Sigmoid colon (tissue), 7 donors: ENCODE data around the gene LCN2. TPM values are rescaled to one million over a fixed set of nuclear protein-coding genes. Genes with fewer than 3 reads are reported as not detected.

Experiments
- DNase-seq: peaks from one replicate; pipeline ENCODE4 v3.0.0-alpha.2; 2019
- H3K27ac ChIP-seq, 4 donors: fragments of 200-600 bp; sonication (generic); one replicate each; pipeline ENCODE4 v1.5.1; 2016 to 2019; ENCODE audit warnings: mild to moderate bottlenecking in 1 of 4
- H3K27me3 ChIP-seq, 3 donors: fragments of 200-600 bp; sonication (generic); one replicate each; pipeline ENCODE4 v1.5.1; 2019; ENCODE audit warnings: mild to moderate bottlenecking in 1 of 3
- H3K36me3 ChIP-seq, 4 donors: fragments of 200-600 bp; sonication (generic); one replicate each; pipeline ENCODE4 v1.5.1; 2016 to 2019
- H3K4me1 ChIP-seq, 4 donors: fragments of 200-600 bp; sonication (generic); one replicate each; pipeline ENCODE4 v1.5.1; 2017 to 2019
- H3K4me3 ChIP-seq, 4 donors: fragments of 200-600 bp; sonication (generic); one replicate each; pipeline ENCODE4 v1.5.1; 2017 to 2019; ENCODE audit warnings: mild to moderate bottlenecking in 2 of 4, moderate library complexity in 1 of 4
- H3K9me3 ChIP-seq, 4 donors: fragments of 200-600 bp in 3 of 4; sonication (generic) in 3 of 4; one replicate each; pipeline versions ENCODE4 v1.5.1 to v1.6.1; 2013 to 2019
- CTCF ChIP-seq, 4 experiments: fragments of 450-650 bp in 3 of 4; fragments of 200-600 bp in 1 of 4; IDR thresholded peaks; one replicate each; pipeline ENCODE4 v1.5.1; 2016 to 2019; ENCODE audit warnings: antibody characterized with exemption in 4 of 4, mild to moderate bottlenecking in 3 of 4, moderate library complexity in 2 of 4
- EP300 ChIP-seq, 4 donors: sonication (generic); formaldehyde crosslinking; IDR thresholded peaks; one replicate each; pipeline ENCODE4 v1.6.1; 2017; ENCODE audit warnings: antibody characterized with exemption in 4 of 4
- POLR2A ChIP-seq, 2 donors: fragments of 450-650 bp; IDR thresholded peaks; one replicate each; pipeline ENCODE4 v1.6.1; 2016; ENCODE audit warnings: antibody characterized with exemption in 2 of 2, mild to moderate bottlenecking in 2 of 2, moderate library complexity in 2 of 2
- POLR2AphosphoS5 ChIP-seq, 4 donors: sonication (generic); formaldehyde crosslinking; IDR thresholded peaks; one replicate each; pipeline ENCODE4 v1.6.1; 2017; ENCODE audit warnings: antibody characterized with exemption in 4 of 4
- WGBS, 2 donors: extraction: QIAGEN DNeasy Blood & Tissue Kit; methylation state at CpG; one replicate each; pipeline ENCODE4 v1.1.7; 2013; 5-methylcytosine and 5-hydroxymethylcytosine counted together
- intact Hi-C: fragments of 100-400 bp; cut with DNase I; formaldehyde crosslinking; loops from one replicate; pipeline ENCODE4 v1.15.1; 2023
- polyA plus RNA-seq, 3 donors: library from polyadenylated mRNA; stranded (reverse); fragments of 200-250 nt; gene quantifications; one replicate each; pipeline ENCODE4 v1.2.3, GENCODE V29; 2013
- total RNA-seq, 4 donors: library from RNA; depleted of rRNA; stranded (reverse); fragments of >200 nt; gene quantifications; one replicate each; pipeline ENCODE4 v1.1.0, GENCODE V29; 2016
- donor health status: healthy with polysubstance abuse.
- donor health status: Bipolar disorder and iron deficiency.
- donor health status: healthy.

The LCN2 gene
- total and polyA plus RNA-seq, 7 donors, result 9.6 to 1,818 (median 79.8) TPM; not detected in 4

- intact Hi-C loops, result no loop called here
- Histone ChIP-seq H3K27ac (no peak overlapping the region), H3K36me3 (no peaks in the 10 kb centered on the region), H3K9me3 (no peaks in the 10 kb centered on the region), H3K27me3 (no peaks in the 10 kb centered on the region), H3K4me1 (peaks cover 0 to 5% (median 0%) of the 10 kb centered on the region in 4 donors), H3K4me3 (no peak overlapping the region)
- TF ChIP-seq POLR2AphosphoS5 (IDR thresholded peaks at IDR 0.05), result no peak
- TF ChIP-seq EP300 (IDR thresholded peaks at IDR 0.05), result no peak
- 71 to 85% methylated on average over 8 of the region's 8 CpGs for WGBS, 2 donors
- no peak for DNase-seq
These were observed 3.7 kb upstream of the LCN2 start for GRCh38 chr9:128145536-128145935.

GRCh38 chr9:128145951-128146351, 3.3 kb upstream of the LCN2 start:
- intact Hi-C loops, result no loop called here
- Histone ChIP-seq H3K27me3 (no peaks in the 10 kb centered on the region), H3K4me1 (peaks cover 0 to 5% (median 0%) of the 10 kb centered on the region in 4 donors), H3K36me3 (no peaks in the 10 kb centered on the region), H3K27ac (no peak overlapping the region), H3K4me3 (no peak overlapping the region), H3K9me3 (no peaks in the 10 kb centered on the region)
- TF ChIP-seq EP300 (IDR thresholded peaks at IDR 0.05) (no peak), POLR2A (IDR thresholded peaks at IDR 0.05) (no peak), POLR2AphosphoS5 (IDR thresholded peaks at IDR 0.05) (no peak), CTCF (IDR thresholded peaks at IDR 0.05) (no peak)
- DNase-seq, result no peak
- WGBS, 2 donors, result 90 to 93% methylated on average over 13 of the region's 13 CpGs

- H3K4me1 ChIP-seq, result peaks cover 0 to 5% (median 0%) of the 10 kb centered on the region in 4 donors
- H3K27ac ChIP-seq, result no peak overlapping the region
- no peak for DNase-seq
- no peak overlapping the region for H3K4me3 ChIP-seq
- no peaks in the 10 kb centered on the region for H3K9me3 ChIP-seq
- no peaks in the 10 kb centered on the region for H3K27me3 ChIP-seq
- no peak for TF ChIP-seq CTCF (IDR thresholded peaks at IDR 0.05)
- no peak for TF ChIP-seq POLR2A (IDR thresholded peaks at IDR 0.05)
- no peak for TF ChIP-seq EP300 (IDR thresholded peaks at IDR 0.05)
- TF ChIP-seq POLR2AphosphoS5 (IDR thresholded peaks at IDR 0.05), result no peak
- 89 to 95% methylated on average over 8 of the region's 8 CpGs for WGBS, 2 donors
- intact Hi-C loops, result no loop called here
- H3K36me3 ChIP-seq, result no peaks in the 10 kb centered on the region
These were observed 2.6 kb upstream of the LCN2 start for GRCh38 chr9:128146591-128147120.

- intact Hi-C loops, result no loop called here
- TF ChIP-seq POLR2A (IDR thresholded peaks at IDR 0.05) (no peak), CTCF (IDR thresholded peaks at IDR 0.05) (no peak), POLR2AphosphoS5 (IDR thresholded peaks at IDR 0.05) (no peak), EP300 (IDR thresholded peaks at IDR 0.05) (no peak)
- Histone ChIP-seq H3K27ac (no peak overlapping the region), H3K4me1 (peaks cover 0 to 5% (median 0%) of the 10 kb centered on the region in 4 donors), H3K4me3 (no peak overlapping the region), H3K9me3 (no peaks in the 10 kb centered on the region), H3K27me3 (no peaks in the 10 kb centered on the region), H3K36me3 (no peaks in the 10 kb centered on the region)
- DNase-seq, result no peak
- 78 to 88% methylated on average over 5 of the region's 5 CpGs for WGBS, 2 donors
These were observed 698 bp upstream of the LCN2 start for GRCh38 chr9:128148509-128149000.

- 60 to 75% methylated on average over 11 of the region's 11 CpGs for WGBS, 2 donors
- Histone ChIP-seq H3K4me3 (no peak overlapping the region), H3K27me3 (no peaks in the 10 kb centered on the region), H3K4me1 (peaks cover 0 to 5% (median 0%) of the 10 kb centered on the region in 4 donors), H3K36me3 (no peaks in the 10 kb centered on the region), H3K9me3 (no peaks in the 10 kb centered on the region), H3K27ac (no peak overlapping the region)
- intact Hi-C loops, result no loop called here
- no peak for TF ChIP-seq EP300 (IDR thresholded peaks at IDR 0.05)
- no peak for TF ChIP-seq CTCF (IDR thresholded peaks at IDR 0.05)
- no peak for DNase-seq
These were observed 819 bp downstream of the LCN2 start for GRCh38 chr9:128149951-128150593.
